Measurements from ENCODE around the gene OR5H1. TPM values are rescaled to one million over a fixed set of nuclear protein-coding genes. Genes with fewer than 3 reads are reported as not detected.

OR5H1 gene
- total and polyA plus RNA-seq, 8 donors, result not detected

- Histone ChIP-seq H3K36me3 (no peaks in the 10 kb centered on the region), H3K9me3 (peaks cover 0 to 43% (median 36%) of the 10 kb centered on the region in 4 donors), H3K4me3 (no peak overlapping the region), H3K4me1 (no peaks in the 10 kb centered on the region), H3K27me3 (no peaks in the 10 kb centered on the region), H3K27ac (no peak overlapping the region)
- no peak for DNase-seq
- no peak for TF ChIP-seq EP300 (IDR thresholded peaks at IDR 0.05)
- TF ChIP-seq POLR2A (IDR thresholded peaks at IDR 0.05), result no peak
- no peak for TF ChIP-seq POLR2AphosphoS5 (IDR thresholded peaks at IDR 0.05)
- no peak for TF ChIP-seq CTCF (IDR thresholded peaks at IDR 0.05)
- 29 to 46% (median 44%) methylated on average over 1 of the region's 1 CpG for WGBS, 5 donors
- intact Hi-C loops (cut with DNase I; ENCODE audit: low total_unique reads), result no loop called here
Measured at GRCh38 chr3:98108162-98108561, 22.4 kb upstream of the OR5H1 start.

- Histone ChIP-seq H3K36me3 (no peaks in the 10 kb centered on the region), H3K9me3 (peaks cover 0 to 54% (median 36%) of the 10 kb centered on the region in 4 donors), H3K4me1 (no peaks in the 10 kb centered on the region), H3K4me3 (no peak overlapping the region), H3K27ac (no peak overlapping the region), H3K27me3 (no peaks in the 10 kb centered on the region)
- intact Hi-C loops (cut with DNase I; ENCODE audit: low total_unique reads), result no loop called here
- TF ChIP-seq POLR2A (IDR thresholded peaks at IDR 0.05), result no peak
- TF ChIP-seq EP300 (IDR thresholded peaks at IDR 0.05), result no peak
- TF ChIP-seq CTCF (IDR thresholded peaks at IDR 0.05), result no peak
- no peak for TF ChIP-seq POLR2AphosphoS5 (IDR thresholded peaks at IDR 0.05)
- 80 to 90% (median 88%) methylated on average over 4 of the region's 4 CpGs for WGBS, 5 donors
- DNase-seq, result no peak
Measured at GRCh38 chr3:98109807-98110549, 20.5 kb upstream of the OR5H1 start.

GRCh38 chr3:98110550-98110908 is 20.0 kb upstream of the OR5H1 start:
- Histone ChIP-seq H3K4me1 (no peaks in the 10 kb centered on the region), H3K36me3 (no peaks in the 10 kb centered on the region), H3K27ac (no peak overlapping the region), H3K4me3 (no peak overlapping the region), H3K9me3 (peaks cover 0 to 54% (median 36%) of the 10 kb centered on the region in 4 donors), H3K27me3 (no peaks in the 10 kb centered on the region)
- no peak for DNase-seq
- intact Hi-C loops (cut with DNase I; ENCODE audit: low total_unique reads), result no loop called here
- TF ChIP-seq CTCF (IDR thresholded peaks at IDR 0.05), result no peak
- TF ChIP-seq EP300 (IDR thresholded peaks at IDR 0.05), result no peak
- no peak for TF ChIP-seq POLR2A (IDR thresholded peaks at IDR 0.05)
- no peak for TF ChIP-seq POLR2AphosphoS5 (IDR thresholded peaks at IDR 0.05)

GRCh38 chr3:98114264-98114663 is 16.3 kb upstream of the OR5H1 start:
- Histone ChIP-seq H3K4me1 (no peaks in the 10 kb centered on the region), H3K36me3 (no peaks in the 10 kb centered on the region), H3K27me3 (no peaks in the 10 kb centered on the region), H3K4me3 (no peak overlapping the region), H3K9me3 (peaks cover 0 to 50% (median 42%) of the 10 kb centered on the region in 4 donors), H3K27ac (no peak overlapping the region)
- no peak for TF ChIP-seq POLR2A (IDR thresholded peaks at IDR 0.05)
- TF ChIP-seq EP300 (IDR thresholded peaks at IDR 0.05), result no peak
- no peak for TF ChIP-seq CTCF (IDR thresholded peaks at IDR 0.05)
- no peak for TF ChIP-seq POLR2AphosphoS5 (IDR thresholded peaks at IDR 0.05)
- WGBS, 5 donors, result 52 to 64% (median 59%) methylated on average over 3 of the region's 3 CpGs
- DNase-seq, result no peak
- intact Hi-C loops (cut with DNase I; ENCODE audit: low total_unique reads), result no loop called here

All from stomach (tissue), 9 donors.